Transverse colon (tissue), 3 donors: ENCODE measurements around the gene PTGIS.

Experiments
- EP300 ChIP-seq: sonication (generic); formaldehyde crosslinking; IDR thresholded peaks from one replicate; pipeline ENCODE4 v1.6.1; 2017; ENCODE audit warnings: antibody characterized with exemption, low read depth
- POLR2AphosphoS5 ChIP-seq, 3 donors: sonication (generic); formaldehyde crosslinking; IDR thresholded peaks; one replicate each; pipeline ENCODE4 v1.6.1; 2016; ENCODE audit warnings: antibody characterized with exemption in 3 of 3

DNA sequence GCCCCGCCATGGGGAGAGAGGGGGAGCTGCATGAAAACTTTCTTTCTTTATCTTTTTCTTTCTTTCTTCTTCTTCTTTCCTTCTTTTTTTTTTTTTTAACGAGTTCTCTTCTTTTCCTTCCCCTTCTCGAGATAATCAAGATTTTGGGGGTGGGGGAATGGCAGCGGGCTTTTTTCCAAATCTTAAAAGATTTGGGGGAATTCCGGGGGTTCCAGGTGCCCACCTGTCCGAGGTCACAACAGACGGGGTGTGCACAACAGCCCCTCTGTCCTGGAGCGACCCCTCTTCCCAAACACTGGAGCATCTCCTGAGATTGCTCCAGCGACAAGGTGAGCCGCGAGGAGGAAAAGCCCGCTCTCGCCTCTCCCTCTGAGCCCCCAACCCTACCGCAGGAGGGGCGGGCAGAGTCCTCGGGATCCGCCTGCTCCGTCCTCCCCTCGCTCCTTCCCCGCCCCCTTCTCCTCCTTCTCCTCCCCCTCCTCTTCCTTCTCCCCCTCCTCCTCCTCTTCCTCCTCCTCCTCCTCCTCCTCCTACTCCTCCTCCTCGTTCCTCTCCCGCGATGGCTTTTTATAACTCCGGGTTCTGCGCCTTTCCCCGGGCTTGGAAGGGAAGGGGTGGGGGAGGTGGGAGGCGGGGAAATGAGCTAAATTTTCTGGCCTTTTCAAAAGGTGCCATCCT, 84.8 kb downstream of the PTGIS start:
- TF ChIP-seq EP300 (no peak), POLR2AphosphoS5 (IDR thresholded peaks at IDR 0.05) (no peak)
